Stimulated activated CD4-positive, alpha-beta T cell treated with anti-CD3 and anti-CD28 coated beads, Interleukin-4, amount 100 ng/mL, for 24 hours (primary cell): ENCODE results near the gene ELP4.

ENCODE experiments used
- DNase-seq: peaks from one replicate; pipeline ENCODE4 v3.0.0-alpha.2; 2020

ELP4 gene

DNA sequence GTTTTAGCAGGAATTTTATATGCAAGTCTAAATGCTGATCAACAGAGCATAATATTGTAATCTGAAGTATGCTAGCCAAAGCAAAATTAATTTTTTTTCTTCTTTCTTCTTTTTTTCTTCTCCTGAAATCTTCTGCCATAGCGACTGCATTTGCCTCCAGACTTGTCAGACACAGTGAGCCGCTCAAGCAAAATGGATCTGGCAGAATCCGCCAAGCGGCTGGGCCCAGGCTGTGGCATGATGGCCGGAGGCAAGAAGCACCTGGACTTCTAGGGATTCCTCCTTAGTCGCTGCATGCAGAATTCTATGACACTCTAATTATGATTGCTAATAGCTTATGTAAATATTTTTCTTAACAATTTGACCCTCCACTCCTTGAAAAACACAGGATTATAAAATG, 273.7 kb downstream of the ELP4 start:
- no peak for DNase-seq

DNA sequence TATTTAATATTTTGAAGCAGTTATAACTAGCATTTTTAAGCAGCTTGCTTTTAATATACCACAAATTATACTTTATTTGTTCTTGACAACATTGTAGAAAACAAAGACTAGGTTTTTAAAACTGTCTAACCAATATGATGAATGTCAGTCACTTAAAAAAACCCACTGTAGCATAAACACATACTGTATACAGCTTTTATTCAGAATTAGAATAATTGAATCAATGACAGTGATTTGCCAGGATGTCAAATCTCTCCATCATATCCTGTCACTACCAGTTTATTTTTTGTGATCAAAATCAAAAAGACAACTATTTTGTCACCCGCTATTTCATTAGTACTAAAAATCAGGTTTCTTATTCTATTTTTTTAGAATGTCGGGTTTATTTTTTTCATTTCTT, 275.0 kb downstream of the ELP4 start:
- DNase-seq, result no peak

DNA sequence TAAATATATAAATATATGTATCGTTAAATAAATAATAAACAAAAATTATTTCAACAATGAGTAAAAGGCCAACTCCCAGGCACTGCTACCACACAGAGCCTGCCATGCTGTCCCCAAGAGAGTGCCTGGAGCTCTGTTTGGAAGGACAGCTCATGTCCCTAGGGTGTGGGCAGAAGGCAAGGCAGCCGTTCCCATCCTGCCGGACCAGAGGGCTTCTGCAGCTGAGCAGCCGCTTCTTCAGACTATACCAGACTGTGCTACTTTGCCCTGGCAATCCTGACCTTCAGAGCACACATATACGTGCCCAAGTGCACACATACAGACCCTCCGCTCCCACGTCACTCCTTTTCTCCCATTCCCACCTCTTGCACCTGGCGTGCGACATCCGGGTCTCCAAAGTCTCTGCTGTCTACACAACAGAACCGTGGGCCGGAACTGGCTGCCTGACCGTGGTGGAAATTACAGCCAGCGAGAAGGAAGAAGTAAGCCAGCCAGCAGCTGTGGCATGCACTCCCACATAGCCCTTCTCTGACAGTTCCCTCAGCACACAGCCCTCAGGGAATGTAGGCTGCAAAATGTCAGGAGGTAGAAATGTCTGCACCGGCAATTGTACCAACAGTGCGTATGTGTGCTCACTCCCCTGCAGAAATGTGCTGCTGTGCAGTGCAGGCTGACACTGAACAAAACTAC, 277.6 kb downstream of the ELP4 start:
- DNase-seq, result no peak

DNA sequence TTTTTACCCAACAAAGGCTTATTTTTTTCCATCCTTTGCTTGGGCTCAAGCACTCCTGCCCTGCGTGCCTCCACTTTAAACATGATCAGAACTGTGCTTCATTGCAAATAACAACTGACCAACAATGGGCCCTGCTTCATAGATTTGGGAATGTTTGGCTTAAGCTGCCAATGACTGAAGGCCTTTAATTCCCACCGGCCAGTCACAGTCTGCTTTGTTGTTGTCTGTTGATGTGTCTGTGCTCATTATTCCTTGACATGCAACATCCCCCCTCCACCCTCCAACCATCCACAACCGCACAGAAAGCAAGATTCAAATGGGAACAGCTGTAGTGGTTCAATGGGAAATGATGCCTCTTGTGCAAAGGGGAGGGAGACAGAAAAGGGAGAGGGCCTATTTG, 278.5 kb downstream of the ELP4 start:
- DNase-seq, result no peak

DNA sequence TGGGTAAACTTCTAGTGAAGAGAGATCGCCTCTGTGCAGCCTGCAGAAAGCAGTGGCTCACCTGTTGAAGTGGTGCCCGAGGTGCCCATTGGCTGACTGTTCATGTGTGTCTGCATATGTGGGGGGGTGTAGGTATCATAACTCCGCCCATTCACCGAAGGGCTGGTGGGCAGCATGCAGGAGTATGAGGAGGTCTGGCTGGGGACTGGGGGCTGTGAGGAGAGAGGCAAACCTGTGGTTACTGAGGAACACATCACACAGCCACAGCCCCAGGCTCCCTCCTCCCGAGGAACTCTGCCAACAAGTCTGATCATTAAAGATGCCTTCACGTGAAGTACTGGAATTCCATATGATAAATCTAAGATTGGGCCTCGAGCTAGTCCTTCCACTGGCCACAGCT, 281.1 kb downstream of the ELP4 start:
- no peak for DNase-seq

DNA sequence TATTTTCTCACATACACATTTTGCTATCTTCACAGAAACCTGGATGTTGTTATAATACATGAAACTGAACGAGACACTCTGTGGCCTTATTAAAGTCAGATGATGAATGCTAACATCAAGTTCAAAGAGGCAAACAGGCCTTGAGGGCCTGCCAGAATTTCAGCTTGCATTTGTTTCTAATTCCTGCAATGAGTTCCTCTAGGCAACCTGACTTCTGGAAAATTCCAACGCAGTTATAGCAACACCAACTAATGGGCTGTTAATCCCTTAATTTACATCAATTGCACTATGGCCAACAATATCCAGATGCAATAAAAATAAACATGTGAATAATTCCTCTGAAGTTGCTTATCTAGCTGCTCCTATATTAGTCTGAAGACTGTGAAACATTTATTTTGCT, 282.5 kb downstream of the ELP4 start:
- DNase-seq, result no peak

DNA sequence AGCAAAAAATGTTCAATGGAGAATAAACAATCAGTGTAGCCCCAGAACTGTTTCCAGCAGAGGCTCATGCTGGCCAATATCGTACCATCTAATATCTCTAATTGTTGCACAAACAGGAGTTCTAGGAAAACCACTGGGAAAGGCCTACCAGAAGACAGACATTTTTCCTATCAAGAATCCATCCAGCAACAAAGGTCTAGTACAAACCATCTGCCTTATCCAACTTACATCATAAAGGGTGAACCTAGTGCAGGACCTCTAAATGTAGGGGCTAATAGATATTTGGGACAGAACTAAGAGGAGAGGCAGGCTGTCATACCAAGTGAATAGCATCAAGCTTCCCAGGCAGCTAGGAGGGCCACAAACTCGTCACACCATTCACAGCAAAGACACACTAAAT, 282.9 kb downstream of the ELP4 start:
- no peak for DNase-seq

DNA sequence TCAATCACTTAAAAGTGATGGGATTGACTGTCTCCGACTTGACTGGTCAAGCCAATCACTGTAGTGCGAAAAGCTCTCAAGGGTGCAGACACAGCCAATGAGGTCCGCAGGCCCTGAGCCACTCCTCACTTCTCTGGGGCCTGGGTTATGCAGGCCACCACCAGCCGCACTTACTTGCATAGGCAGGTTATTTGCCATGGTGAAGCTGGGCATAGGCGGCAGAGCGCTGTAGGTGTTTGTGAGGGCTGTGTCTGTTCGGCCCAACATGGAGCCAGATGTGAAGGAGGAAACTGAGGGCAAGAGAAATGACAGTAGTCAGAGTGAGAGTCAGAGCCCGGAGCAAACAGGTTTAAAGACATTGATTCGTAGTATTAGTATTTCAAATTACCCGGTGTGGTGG, 283.7 kb downstream of the ELP4 start:
- DNase-seq, result no peak

DNA sequence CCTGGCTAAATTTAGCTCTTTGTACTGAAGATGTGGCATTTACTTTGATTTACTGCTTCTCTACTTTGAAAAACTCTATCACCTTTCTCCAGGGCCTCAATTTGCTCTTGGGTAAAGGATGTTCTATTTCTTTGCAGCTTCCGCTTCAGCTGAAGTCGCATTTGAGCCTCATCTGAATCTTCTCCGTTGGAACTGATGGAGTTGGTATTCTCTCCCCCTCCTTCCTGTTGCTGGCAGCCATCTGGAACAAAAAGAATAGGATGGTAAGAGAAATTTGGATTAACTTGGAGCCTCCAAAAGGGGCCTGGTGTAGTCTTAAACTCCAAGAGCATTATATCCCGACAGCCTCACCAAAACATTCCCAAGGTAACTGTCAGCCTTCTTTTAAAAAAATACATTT, 285.0 kb downstream of the ELP4 start:
- no peak for DNase-seq

DNA sequence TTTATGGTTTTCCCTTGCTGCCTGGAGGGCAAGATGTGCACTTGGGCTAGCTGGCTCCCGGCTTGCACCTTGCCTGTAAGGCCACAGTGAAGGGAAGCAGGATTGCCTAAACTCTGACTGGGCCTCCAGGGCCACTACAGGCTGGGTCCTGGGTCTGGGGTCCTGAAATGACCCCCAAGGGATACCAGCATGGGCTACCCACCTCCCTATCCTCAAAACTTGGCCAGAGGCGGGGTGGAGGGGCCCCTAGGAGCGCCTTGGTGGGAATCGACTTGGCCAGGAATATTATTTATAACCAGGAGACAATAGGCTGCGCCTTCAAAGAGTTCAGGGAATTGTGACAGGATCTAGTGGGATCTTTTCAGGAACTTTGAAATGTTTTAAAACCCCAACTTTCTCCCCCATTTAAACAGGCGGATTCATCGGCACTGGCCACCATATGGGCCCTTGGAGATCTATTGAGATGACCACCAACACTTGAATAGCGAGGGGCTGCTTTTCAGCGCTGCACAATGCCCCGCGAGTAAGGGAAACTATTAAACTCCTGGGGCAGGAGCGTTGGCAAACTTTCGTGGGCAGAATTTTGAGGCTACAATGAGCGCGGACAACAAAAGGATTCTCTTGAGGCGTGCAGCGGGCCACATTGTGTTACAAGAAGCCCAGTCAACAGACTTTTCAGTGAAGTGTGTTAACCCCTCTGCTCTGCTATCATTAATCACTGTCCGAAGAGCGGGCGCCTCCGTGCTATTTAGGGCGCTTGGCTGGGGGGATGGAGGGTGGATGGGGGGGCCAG, 286.3 kb downstream of the ELP4 start:
- no peak for DNase-seq

DNA sequence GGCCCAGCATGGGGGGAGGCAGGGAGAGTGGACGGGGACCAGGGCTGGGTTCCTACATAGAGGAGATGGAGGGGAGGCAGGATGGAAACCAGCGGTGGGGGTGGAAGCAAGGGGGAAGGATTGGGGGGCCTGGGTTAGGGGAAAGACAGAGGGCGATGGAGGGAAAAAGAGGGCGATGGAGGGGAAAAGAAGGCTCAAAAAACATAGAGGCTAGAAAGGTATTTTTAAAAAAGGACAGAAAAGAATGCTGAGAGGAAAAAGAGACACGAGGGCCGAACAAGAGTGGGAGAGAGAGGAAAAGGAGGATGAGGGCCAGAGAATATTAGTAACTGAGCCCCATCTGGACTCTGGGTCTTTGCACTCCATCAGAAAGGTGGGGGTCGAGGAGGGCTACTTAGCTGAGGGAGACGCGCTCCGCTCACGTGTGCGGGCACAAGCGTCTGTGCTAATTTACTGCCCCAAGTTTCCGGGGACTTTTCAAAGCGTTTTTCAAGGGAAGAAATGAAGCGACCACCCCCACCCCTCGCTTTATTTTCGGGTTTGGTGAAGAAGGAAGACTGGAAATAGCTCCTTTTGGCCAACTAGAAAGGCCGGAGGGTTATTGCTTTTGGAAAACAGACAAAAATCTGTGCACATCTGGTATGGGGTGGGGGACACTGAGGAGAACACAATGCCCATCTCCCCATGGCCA, 287.1 kb downstream of the ELP4 start:
- DNase-seq, result no peak

DNA sequence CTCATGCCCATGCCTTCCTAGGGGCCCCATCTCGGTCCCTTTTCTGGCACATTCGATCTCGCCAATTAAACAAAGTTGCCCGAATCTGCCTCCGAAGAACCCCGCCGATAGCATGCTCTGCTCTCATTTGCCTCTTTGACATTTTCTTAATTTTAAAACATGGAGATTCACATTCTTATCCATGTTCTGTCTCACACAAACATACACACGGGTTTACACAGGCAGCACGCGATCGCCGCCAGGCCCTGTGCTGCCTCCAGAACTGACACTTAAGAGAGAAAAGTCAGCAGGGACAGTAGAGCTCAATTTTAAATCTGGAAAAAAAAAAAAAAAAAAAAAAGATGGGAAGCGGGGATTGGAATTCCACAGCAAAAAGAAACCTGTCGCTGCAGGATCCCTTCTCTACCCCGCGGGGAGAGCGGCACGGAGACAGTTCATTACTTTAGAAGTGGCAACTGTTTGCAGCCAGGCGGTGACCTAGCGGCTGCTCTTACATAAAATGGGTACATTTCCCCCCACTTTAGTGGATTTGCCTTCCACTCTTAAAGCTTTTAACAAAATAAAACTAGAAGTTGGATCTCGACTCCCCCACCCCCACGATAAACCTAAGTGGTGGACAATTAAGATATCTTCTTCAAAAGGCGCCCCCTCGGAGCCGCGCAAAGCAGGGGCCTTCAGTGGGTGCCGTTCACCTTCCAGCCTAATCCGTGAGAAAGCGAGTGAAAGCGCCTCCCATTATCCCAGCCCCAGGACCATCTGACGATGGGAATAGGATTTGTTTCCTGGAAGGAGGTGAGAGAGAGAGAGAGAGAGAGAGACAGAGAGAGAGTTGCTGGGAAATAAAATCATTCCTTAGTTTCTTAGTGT, 287.9 kb downstream of the ELP4 start:
- no peak for DNase-seq

DNA sequence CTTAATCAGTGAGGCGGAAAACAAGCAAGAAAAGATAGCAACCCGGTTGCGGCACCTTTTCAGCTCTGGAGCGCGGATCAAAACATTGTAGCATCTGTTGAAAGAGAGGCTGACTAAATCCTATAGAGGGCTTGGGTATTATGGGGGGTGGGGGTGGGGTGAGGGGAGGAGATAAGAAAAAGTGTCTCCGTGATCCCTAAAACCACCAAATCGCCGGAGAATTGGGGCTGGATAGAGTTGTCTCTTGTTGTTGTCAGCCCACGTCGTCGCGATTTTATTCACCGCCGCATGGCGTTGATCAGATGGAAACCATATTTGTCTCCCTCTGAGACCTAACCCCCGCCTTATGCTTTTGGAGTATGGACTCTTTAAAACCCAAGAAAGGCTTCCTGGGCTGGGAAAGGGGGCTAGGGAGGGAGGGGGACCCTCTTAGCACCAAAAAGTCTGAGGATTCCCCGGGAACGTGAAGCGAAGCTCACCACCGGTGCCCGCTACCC, 288.5 kb downstream of the ELP4 start:
- no peak for DNase-seq

DNA sequence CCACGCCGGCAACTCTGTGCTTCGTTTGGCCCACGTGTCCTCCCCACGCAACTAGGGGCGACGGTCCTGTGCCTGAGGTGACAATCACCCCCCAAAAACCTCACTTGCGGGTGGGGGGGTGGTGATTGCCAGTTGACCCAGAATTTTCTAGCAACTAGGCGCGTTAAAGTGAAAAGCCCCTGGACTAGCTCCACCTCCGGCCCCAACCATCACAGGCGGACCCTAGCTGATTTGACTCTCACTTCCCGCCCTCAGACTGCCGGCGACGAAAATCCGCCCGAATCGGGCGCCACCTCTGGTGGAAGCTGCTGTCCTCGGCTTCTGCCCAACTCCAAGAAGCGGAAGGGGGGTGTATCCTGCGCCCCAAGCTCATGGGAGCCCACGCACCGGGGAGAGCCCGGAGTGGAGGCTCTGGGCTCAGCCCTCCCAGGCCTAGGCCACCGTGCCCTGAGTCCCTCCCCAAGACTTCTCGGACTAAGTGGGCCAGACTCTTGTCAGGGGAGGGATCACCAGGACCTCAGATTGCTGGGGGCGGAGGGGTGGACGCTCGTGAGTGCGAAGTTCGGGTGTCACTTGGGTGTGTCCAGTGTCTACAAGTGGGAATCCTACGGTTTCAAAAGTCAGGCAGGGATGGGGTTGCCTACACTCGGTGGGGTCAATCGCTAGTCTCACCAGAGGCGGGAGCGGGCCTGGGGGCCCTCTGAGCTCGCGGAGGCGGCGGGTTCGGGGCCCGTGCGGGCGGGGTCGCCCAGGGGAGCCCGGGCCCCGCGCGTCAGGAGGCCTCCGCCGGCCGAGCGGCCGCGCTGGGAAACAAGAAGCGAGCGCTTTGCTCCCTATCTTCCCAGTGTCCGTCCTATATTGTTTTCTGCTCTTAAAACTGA, 289.2 kb downstream of the ELP4 start:
- no peak for DNase-seq

DNA sequence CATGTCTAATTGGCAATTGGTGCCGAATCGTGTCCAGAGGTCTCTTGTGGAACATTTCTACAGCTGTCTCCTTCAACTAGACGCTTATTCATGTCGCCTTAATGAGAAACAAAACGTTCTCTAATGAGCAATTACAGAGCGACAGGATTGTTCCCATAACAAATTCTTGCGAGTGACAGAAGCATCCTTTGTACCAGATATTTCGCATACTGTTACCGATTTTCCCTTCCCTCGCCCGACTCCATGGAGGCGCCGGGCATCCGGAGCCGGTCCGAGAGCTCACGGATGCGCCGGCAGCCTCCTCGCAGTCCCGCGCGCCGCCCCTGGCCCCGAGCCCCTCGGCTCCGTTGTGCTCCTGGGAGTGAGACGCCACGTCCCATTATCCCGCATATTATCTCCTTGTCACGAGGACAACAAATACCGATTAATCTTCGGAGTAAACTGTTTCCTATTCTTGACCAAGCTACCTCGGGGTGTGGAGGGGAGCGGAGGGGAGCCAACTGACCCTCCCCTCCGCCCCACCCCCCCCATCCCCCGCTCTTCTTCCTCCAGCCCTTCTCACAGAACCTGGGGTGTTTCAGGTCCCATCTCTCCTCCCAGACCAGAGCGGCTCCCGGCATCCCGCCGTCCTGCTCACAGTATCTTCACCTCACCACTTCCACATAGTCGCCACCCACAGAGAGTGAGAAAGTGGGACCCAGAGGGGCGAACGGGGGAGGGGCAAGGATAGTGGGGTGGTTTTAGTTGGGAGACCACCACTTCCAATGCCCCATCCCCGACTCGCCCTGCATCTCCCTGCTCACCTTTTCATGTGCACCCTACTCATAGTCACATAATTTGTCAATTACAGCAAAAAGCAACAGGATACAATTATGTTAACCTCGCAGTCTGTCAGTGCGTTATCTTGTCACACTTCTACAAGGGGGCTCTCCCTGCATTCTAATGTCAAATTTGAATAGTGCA, 290.1 kb downstream of the ELP4 start:
- no peak for DNase-seq

DNA sequence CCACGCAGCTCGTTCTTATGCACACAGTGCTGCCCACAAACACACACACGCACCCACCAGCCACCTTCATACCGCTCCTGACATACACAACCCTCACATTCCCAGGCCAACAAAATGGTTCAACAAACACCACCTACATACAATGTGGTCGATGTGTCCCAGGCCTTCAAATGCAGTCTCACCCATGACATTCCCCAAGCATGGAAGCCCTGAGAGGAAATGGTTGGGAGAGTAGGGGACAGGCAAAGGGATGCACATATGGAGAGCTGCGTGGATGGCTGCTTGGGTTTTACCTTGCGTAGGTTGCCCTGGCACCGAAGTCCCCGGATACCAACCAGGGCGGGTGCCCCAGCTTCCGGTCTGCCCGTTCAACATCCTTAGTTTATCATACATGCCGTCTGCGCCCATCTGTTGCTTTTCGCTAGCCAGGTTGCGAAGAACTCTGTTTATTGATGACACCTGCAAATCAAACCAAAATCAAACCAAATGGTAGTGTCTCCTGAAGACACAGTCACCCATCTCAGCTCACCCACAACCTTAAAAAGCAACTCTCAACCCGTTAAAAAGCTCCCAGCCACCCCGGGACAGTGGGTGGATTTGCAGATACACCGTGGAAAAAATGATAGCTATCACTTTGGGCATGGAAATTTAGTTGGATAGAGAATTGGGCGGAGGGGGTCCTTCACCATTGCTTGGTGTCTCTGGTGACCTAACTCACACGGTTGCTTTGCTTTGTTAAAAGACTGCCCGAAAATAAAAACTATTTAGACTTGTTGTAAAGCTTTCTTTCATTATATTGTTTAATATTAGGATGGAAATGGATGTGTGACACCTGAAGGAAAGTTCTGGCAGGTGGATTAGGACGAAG, 291.1 kb downstream of the ELP4 start:
- no peak for DNase-seq

DNA sequence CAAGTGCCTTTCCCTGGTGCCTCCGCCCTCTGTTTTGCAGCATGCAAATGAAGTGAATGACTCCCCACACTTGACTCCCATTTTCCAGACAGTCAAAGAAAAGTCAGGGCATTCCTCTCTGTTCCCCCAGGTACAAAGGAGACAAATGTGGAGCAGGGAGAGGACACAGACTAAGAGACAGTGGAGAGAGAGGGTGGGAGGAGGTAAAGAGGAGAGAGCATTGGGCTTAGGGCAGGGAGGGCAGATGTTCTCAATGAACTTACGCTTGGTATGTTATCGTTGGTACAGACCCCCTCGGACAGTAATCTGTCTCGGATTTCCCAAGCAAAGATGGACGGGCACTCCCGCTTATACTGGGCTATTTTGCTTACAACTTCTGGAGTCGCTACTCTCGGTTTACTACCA, 291.7 kb downstream of the ELP4 start:
- no peak for DNase-seq

DNA sequence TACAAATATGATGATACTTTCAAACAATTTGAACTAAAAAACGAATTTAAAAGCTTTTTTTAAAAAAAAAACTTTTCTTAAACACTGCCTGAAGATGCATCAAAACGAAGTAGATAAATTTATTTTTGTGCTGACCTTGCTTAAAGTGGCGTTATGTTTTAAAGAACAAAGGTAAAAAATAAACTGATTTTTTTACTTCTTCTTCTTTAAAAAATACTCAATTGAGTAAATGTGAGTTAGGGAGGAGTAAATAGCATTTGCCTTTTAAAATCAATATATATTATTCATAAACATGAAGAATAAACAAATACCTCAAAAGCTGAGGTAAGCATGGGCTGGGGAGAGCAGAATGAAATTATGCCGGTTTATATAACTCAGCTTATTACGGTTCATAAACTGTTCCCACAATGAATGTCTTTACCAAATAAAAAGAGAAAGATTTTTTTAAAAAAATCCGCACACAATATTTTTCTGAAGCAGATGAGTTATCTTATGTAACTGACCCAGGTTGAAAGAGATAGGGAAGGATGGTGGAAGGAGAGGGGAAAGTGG, 292.5 kb downstream of the ELP4 start:
- DNase-seq, result no peak

DNA sequence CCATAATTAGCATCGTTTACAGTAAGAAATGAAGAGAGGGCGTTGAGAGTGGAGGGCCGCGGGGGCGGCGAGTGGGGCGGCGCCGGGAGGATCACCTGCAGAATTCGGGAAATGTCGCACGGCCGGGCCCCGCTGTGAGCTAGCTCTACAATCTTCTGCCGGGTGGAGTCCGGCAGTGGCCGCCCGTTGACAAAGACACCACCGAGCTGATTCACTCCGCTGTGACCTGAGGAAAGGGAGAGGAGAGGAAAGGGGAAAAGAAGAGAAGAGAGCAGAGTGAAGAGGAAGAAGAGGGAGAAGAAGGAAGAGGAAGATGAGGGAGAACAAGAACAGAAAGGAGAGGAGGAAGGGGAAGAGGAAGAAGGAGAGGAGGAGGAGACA, 293.0 kb downstream of the ELP4 start:
- no peak for DNase-seq
